ENCODE results near the gene FKBP11. TPM values are rescaled to one million over a fixed set of nuclear protein-coding genes. Genes with fewer than 3 reads are reported as not detected.

The FKBP11 gene
- total RNA-seq, 1 experiment from 2014 or later: 83.2 TPM

- H3K9me3 ChIP-seq: no peaks in the 10 kb centered on the region
- no peak for TF ChIP-seq CTCF (IDR thresholded peaks at IDR 0.05; ENCODE audit: insufficient read depth in 1 of 2, low read depth in 1 of 2, low read length in 1 of 2, severe bottlenecking in 1 of 2, unreplicated experiment in 1 of 2)
- H3K27me3 ChIP-seq (replicated peaks; ENCODE audit: control insufficient read depth, insufficient read depth, low read length): no peaks in the 10 kb centered on the region
- ChIA-PET POLR2A (interaction anchor here (1.0 kb wide), 1 partner anchor 13 kb away, joined by 4 read pairs; the partner anchor contains the start of gene ARF3), CTCF (interaction anchor here (1.0 to 1.8 kb wide), 2 partner anchors 12 to 18 kb away, joined by 3 to 6 read pairs; no protein-coding TSS in a partner anchor)
- H3K36me3 ChIP-seq (ENCODE audit: control insufficient read depth, insufficient read depth, low read length): no peaks in the 10 kb centered on the region
- peak overlapping the region; percentile 7 for H3K27ac Mint-ChIP-seq (ENCODE audit: unreplicated experiment)
- H3K4me1 Mint-ChIP-seq (ENCODE audit: low read depth, unreplicated experiment): peaks cover 18% of the 10 kb centered on the region
- no peak overlapping the region for H3K4me3 ChIP-seq (ENCODE audit: low read depth, low read length)
- peak overlapping the region; percentile 77 for H3K4me3 Mint-ChIP-seq (ENCODE audit: unreplicated experiment)
- H3K4me1 ChIP-seq: peaks cover 25% of the 10 kb centered on the region
- intact Hi-C loops (cut with micrococcal nuclease; ENCODE audit: unreplicated experiment): loop anchor here (2.0 kb wide), 1 partner anchor 13 kb away; the partner anchor contains the start of gene ARF3
- no peaks in the 10 kb centered on the region for H3K36me3 Mint-ChIP-seq (ENCODE audit: insufficient read depth, unreplicated experiment)
- H3K9me3 Mint-ChIP-seq (ENCODE audit: unreplicated experiment): no peaks in the 10 kb centered on the region
- DNase-seq: no peak
- H3K27me3 Mint-ChIP-seq (ENCODE audit: insufficient read depth, unreplicated experiment): peaks cover 3% of the 10 kb centered on the region
- no TSS peak for BruUV-seq (replicated peaks)
Observed at GRCh38 chr12:48969833-48970701, 44.8 kb upstream of the FKBP11 start.

- POLR2A ChIA-PET: no interaction called here
- H3K4me3 Mint-ChIP-seq (ENCODE audit: unreplicated experiment): no peak overlapping the region
- Histone ChIP-seq H3K4me1 (peaks cover 25% of the 10 kb centered on the region), H3K9me3 (no peaks in the 10 kb centered on the region), H3K36me3 (ENCODE audit: control insufficient read depth, insufficient read depth, low read length) (no peaks in the 10 kb centered on the region), H3K4me3 (ENCODE audit: low read depth, low read length) (no peak overlapping the region), H3K27me3 (replicated peaks; ENCODE audit: control insufficient read depth, insufficient read depth, low read length) (no peaks in the 10 kb centered on the region)
- no peak for TF ChIP-seq CTCF (IDR thresholded peaks at IDR 0.05; ENCODE audit: insufficient read depth in 1 of 2, low read depth in 1 of 2, low read length in 1 of 2, severe bottlenecking in 1 of 2, unreplicated experiment in 1 of 2)
- no peaks in the 10 kb centered on the region for H3K27me3 Mint-ChIP-seq (ENCODE audit: insufficient read depth, unreplicated experiment)
- DNase-seq: no peak
- no TSS peak for BruUV-seq (replicated peaks)
- H3K9me3 Mint-ChIP-seq (ENCODE audit: unreplicated experiment): no peaks in the 10 kb centered on the region
- CTCF ChIA-PET: interaction anchor here (0.6 to 1.9 kb wide), 5 partner anchors 9 to 28 kb away, joined by 3 to 7 read pairs (median 5); partner anchors contain the start of genes ARF3 and WNT1
- H3K36me3 Mint-ChIP-seq (ENCODE audit: insufficient read depth, unreplicated experiment): no peaks in the 10 kb centered on the region
- intact Hi-C loops (cut with micrococcal nuclease; ENCODE audit: unreplicated experiment): no loop called here
- no peak overlapping the region for H3K27ac Mint-ChIP-seq (ENCODE audit: unreplicated experiment)
- peaks cover 18% of the 10 kb centered on the region for H3K4me1 Mint-ChIP-seq (ENCODE audit: low read depth, unreplicated experiment)
Observed at GRCh38 chr12:48969160-48969771, 44.0 kb upstream of the FKBP11 start.

- intact Hi-C loops (cut with micrococcal nuclease; ENCODE audit: unreplicated experiment): no loop called here
- H3K9me3 Mint-ChIP-seq (ENCODE audit: unreplicated experiment): no peaks in the 10 kb centered on the region
- H3K4me3 ChIP-seq (ENCODE audit: low read depth, low read length): no peak overlapping the region
- ChIA-PET POLR2A (no interaction called here), CTCF (interaction anchor here (0.6 to 2.6 kb wide), 6 partner anchors 9 to 28 kb away, joined by 3 to 8 read pairs (median 6); partner anchors contain the start of genes ARF3 and WNT1)
- H3K4me1 ChIP-seq: peaks cover 25% of the 10 kb centered on the region
- H3K27ac Mint-ChIP-seq (ENCODE audit: unreplicated experiment): no peak overlapping the region
- peaks cover 18% of the 10 kb centered on the region for H3K4me1 Mint-ChIP-seq (ENCODE audit: low read depth, unreplicated experiment)
- no peaks in the 10 kb centered on the region for H3K27me3 ChIP-seq (replicated peaks; ENCODE audit: control insufficient read depth, insufficient read depth, low read length)
- H3K36me3 Mint-ChIP-seq (ENCODE audit: insufficient read depth, unreplicated experiment): no peaks in the 10 kb centered on the region
- no peak for DNase-seq
- no peaks in the 10 kb centered on the region for H3K27me3 Mint-ChIP-seq (ENCODE audit: insufficient read depth, unreplicated experiment)
- H3K9me3 ChIP-seq: no peaks in the 10 kb centered on the region
- no peaks in the 10 kb centered on the region for H3K36me3 ChIP-seq (ENCODE audit: control insufficient read depth, insufficient read depth, low read length)
- no TSS peak for BruUV-seq (replicated peaks)
- TF ChIP-seq CTCF (IDR thresholded peaks at IDR 0.05; ENCODE audit: insufficient read depth in 1 of 2, low read depth in 1 of 2, low read length in 1 of 2, severe bottlenecking in 1 of 2, unreplicated experiment in 1 of 2): no peak
- no peak overlapping the region for H3K4me3 Mint-ChIP-seq (ENCODE audit: unreplicated experiment)
Observed at GRCh38 chr12:48968467-48968866, 43.2 kb upstream of the FKBP11 start.
